Neural progenitor cell (in vitro differentiated cells): ENCODE data around the gene EIF3A. TPM values are rescaled to one million over a fixed set of nuclear protein-coding genes. Genes with fewer than 3 reads are reported as not detected.

Experiments
- DNase-seq: peaks from one replicate; pipeline ENCODE4 v3.0.0-alpha.2; 2016; ENCODE audit warnings: low spot score
- H2AFZ ChIP-seq: fragments of 200-600 bp; sonication (generic); replicated peaks from 2 replicates; pipeline ENCODE4 v1.6.1; 2016; ENCODE audit warnings: antibody characterized with exemption
- H3F3A ChIP-seq: fragments of 200-600 bp; sonication (generic); 2 replicates; pipeline ENCODE4 v1.6.1; 2016; ENCODE audit warnings: antibody characterized with exemption, low read depth
- H3K27ac ChIP-seq: fragments of 200-600 bp; sonication (generic); 2 replicates; pipeline ENCODE4 v1.5.1; 2016; ENCODE audit warnings: mild to moderate bottlenecking
- H3K27me3 ChIP-seq: fragments of 200-600 bp; sonication (generic); 2 replicates; pipeline ENCODE4 v1.6.1; 2016; ENCODE audit warnings: mild to moderate bottlenecking, moderate library complexity
- H3K36me3 ChIP-seq: fragments of 200-600 bp; sonication (generic); 2 replicates; pipeline ENCODE4 v1.5.1; 2016
- H3K4me1 ChIP-seq: fragments of 200-600 bp; sonication (generic); 2 replicates; pipeline ENCODE4 v1.6.1; 2016; ENCODE audit warnings: mixed run types
- H3K4me2 ChIP-seq: fragments of 200-600 bp; sonication (generic); 2 replicates; pipeline ENCODE4 v1.6.1; 2016
- H3K4me3 ChIP-seq: fragments of 200-600 bp; sonication (generic); 2 replicates; pipeline ENCODE4 v1.5.1; 2016
- H3K79me2 ChIP-seq: fragments of 200-600 bp; sonication (generic); 2 replicates; pipeline ENCODE4 v1.6.1; 2016; ENCODE audit warnings: low read depth
- H3K9ac ChIP-seq: fragments of 200-600 bp; sonication (generic); 2 replicates; pipeline ENCODE4 v1.6.1; 2016
- H3K9me3 ChIP-seq: fragments of 200-600 bp; sonication (generic); 2 replicates; pipeline ENCODE4 v1.5.1; 2016; ENCODE audit warnings: low read depth
- H4K20me1 ChIP-seq: fragments of 200-600 bp; sonication (generic); 2 replicates; pipeline ENCODE4 v1.6.1; 2016; ENCODE audit warnings: low read depth
- H3K27ac Mint-ChIP-seq: 3 replicates; pipeline ENCODE4 v1.8.0; 2021; ENCODE audit warnings: mixed read lengths
- H3K27me3 Mint-ChIP-seq: 2 replicates; pipeline ENCODE4 v1.8.0; 2022; ENCODE audit warnings: low read depth, mild to moderate bottlenecking, inconsistent platforms, moderate library complexity, mixed read lengths; ENCODE audit not compliant: insufficient read depth
- H3K36me3 Mint-ChIP-seq: 3 replicates; pipeline ENCODE4 v1.8.0; 2021; ENCODE audit warnings: mixed read lengths
- H3K4me1 Mint-ChIP-seq: 3 replicates; pipeline ENCODE4 v1.8.0; 2021; ENCODE audit warnings: mixed read lengths
- H3K4me3 Mint-ChIP-seq: 3 replicates; pipeline ENCODE4 v1.8.0; 2021; ENCODE audit warnings: mild to moderate bottlenecking, moderate library complexity, mixed read lengths
- H3K9me3 Mint-ChIP-seq: 3 replicates; pipeline ENCODE4 v1.8.0; 2020; ENCODE audit warnings: mixed read lengths
- CTCF ChIP-seq: fragments of 200-600 bp; sonication (generic); IDR thresholded peaks from 2 replicates; pipeline ENCODE4 v1.5.1; 2017; ENCODE audit warnings: antibody characterized with exemption, mild to moderate bottlenecking
- EZH2 ChIP-seq: fragments of 200-600 bp; sonication (generic); IDR thresholded peaks from 2 replicates; pipeline ENCODE4 v1.6.1; 2017; ENCODE audit warnings: antibody characterized with exemption, mild to moderate bottlenecking, moderate library complexity
- EZH2phosphoT487 ChIP-seq: fragments of 200-600 bp; sonication (generic); IDR thresholded peaks from 2 replicates; pipeline ENCODE4 v1.6.1; 2017; ENCODE audit warnings: antibody characterized with exemption
- total RNA-seq: library from RNA; depleted of rRNA; stranded (reverse); fragments of >200 nt; gene quantifications from 2 replicates; pipeline ENCODE4 v1.2.3, GENCODE V29; 2015; ENCODE audit warnings: low replicate concordance

EIF3A gene
- total RNA-seq, 1 donor from 2014 or later: 133 TPM

- Histone ChIP-seq H3K36me3 (no peaks in the 10 kb centered on the region), H3F3A (no peaks in the 10 kb centered on the region), H3K79me2 (no peaks in the 10 kb centered on the region), H3K27ac (no peak overlapping the region), H3K4me2 (no peak overlapping the region), H4K20me1 (no peaks in the 10 kb centered on the region), H3K27me3 (no peaks in the 10 kb centered on the region), H3K9me3 (no peaks in the 10 kb centered on the region), H3K4me3 (no peak overlapping the region), H3K4me1 (peaks cover 8% of the 10 kb centered on the region), H2AFZ (no peak overlapping the region), H3K9ac (no peak overlapping the region)
- no peaks in the 10 kb centered on the region for H3K36me3 Mint-ChIP-seq
- peaks cover 12% of the 10 kb centered on the region for H3K27me3 Mint-ChIP-seq
- no peak for TF ChIP-seq EZH2phosphoT487
- TF ChIP-seq EZH2: no peak
- TF ChIP-seq CTCF: no peak
- no peak overlapping the region for H3K27ac Mint-ChIP-seq
- no peaks in the 10 kb centered on the region for H3K9me3 Mint-ChIP-seq
- H3K4me1 Mint-ChIP-seq: peaks cover 7% of the 10 kb centered on the region
- no peak for DNase-seq
- H3K4me3 Mint-ChIP-seq: no peak overlapping the region
Observed at GRCh38 chr10:119005362-119006043, 75.1 kb downstream of the EIF3A start.

GRCh38 chr10:119003572-119004289, 76.9 kb downstream of the EIF3A start:
- TF ChIP-seq EZH2phosphoT487 (no peak), EZH2 (no peak), CTCF (no peak)
- no peak overlapping the region for H3K4me3 ChIP-seq
- H3K27ac ChIP-seq: no peak overlapping the region
- Mint-ChIP-seq H3K27ac (no peak overlapping the region), H3K27me3 (peaks cover 8% of the 10 kb centered on the region), H3K9me3 (no peaks in the 10 kb centered on the region), H3K4me3 (no peak overlapping the region), H3K36me3 (no peaks in the 10 kb centered on the region), H3K4me1 (peaks cover 7% of the 10 kb centered on the region)
- H3K79me2 ChIP-seq: no peaks in the 10 kb centered on the region
- H4K20me1 ChIP-seq: no peaks in the 10 kb centered on the region
- H3K4me2 ChIP-seq: no peak overlapping the region
- H3K9ac ChIP-seq: no peak overlapping the region
- H3K4me1 ChIP-seq: peaks cover 8% of the 10 kb centered on the region
- H3K36me3 ChIP-seq: no peaks in the 10 kb centered on the region
- no peak for DNase-seq
- no peaks in the 10 kb centered on the region for H3K9me3 ChIP-seq
- H2AFZ ChIP-seq: no peak overlapping the region
- H3F3A ChIP-seq: no peaks in the 10 kb centered on the region
- H3K27me3 ChIP-seq: no peaks in the 10 kb centered on the region

- H3K4me3 ChIP-seq: no peak overlapping the region
- no peaks in the 10 kb centered on the region for H3F3A ChIP-seq
- no peaks in the 10 kb centered on the region for H3K9me3 ChIP-seq
- Mint-ChIP-seq H3K4me1 (peaks cover 7% of the 10 kb centered on the region), H3K4me3 (no peak overlapping the region), H3K9me3 (no peaks in the 10 kb centered on the region), H3K36me3 (no peaks in the 10 kb centered on the region), H3K27ac (peak overlapping the region; percentile 26), H3K27me3 (peaks cover 5% of the 10 kb centered on the region)
- H3K4me2 ChIP-seq: no peak overlapping the region
- no peaks in the 10 kb centered on the region for H3K27me3 ChIP-seq
- H3K4me1 ChIP-seq: peaks cover 8% of the 10 kb centered on the region
- no peak overlapping the region for H3K27ac ChIP-seq
- no peak for DNase-seq
- H2AFZ ChIP-seq: no peak overlapping the region
- H3K9ac ChIP-seq: no peak overlapping the region
- no peaks in the 10 kb centered on the region for H3K79me2 ChIP-seq
- no peaks in the 10 kb centered on the region for H4K20me1 ChIP-seq
- no peak for TF ChIP-seq EZH2
- TF ChIP-seq EZH2phosphoT487: no peak
- TF ChIP-seq CTCF: no peak
- H3K36me3 ChIP-seq: no peaks in the 10 kb centered on the region
Observed at GRCh38 chr10:119001717-119002500, 78.7 kb downstream of the EIF3A start.
